Tibial artery (tissue), 4 donors: ENCODE data around the gene GSTA2.
A peak's percentile ranks its signal among the peaks of the same experiment; 100 is the strongest.
"Not testable (repeated sequence)": the region's sequence is repeated elsewhere in the genome, so short reads cannot be mapped to it uniquely, and the experiment has no call there.

Experiments used
- DNase-seq, 2 donors: peaks; one replicate each; pipeline ENCODE4 v3.0.0-alpha.2; 2019
- H3K27ac ChIP-seq, 2 donors: fragments of 200-600 bp; sonication (generic) in 1 of 2; 1 replicate in 1 of 2; 2 replicates in 1 of 2; pipeline ENCODE4 v1.5.1; 2018 to 2019; ENCODE audit warnings: mild to moderate bottlenecking in 1 of 2
- H3K27me3 ChIP-seq, 2 donors: fragments of 200-600 bp; sonication (generic) in 1 of 2; one replicate each; pipeline versions ENCODE4 v1.5.1 to v1.6.0; 2016 to 2019
- H3K36me3 ChIP-seq, 3 donors: fragments of 200-600 bp; sonication (generic) in 2 of 3; one replicate each; pipeline ENCODE4 v1.5.1; 2016 to 2019; ENCODE audit warnings: mild to moderate bottlenecking in 2 of 3
- H3K4me1 ChIP-seq, 4 donors: fragments of 200-600 bp; sonication (generic) in 2 of 4; 1 replicate in 3 of 4; 2 replicates in 1 of 4; pipeline ENCODE4 v1.5.1; 2016 to 2019
- H3K4me3 ChIP-seq, 2 donors: fragments of 200-600 bp; sonication (generic) in 1 of 2; 1 replicate in 1 of 2; 2 replicates in 1 of 2; pipeline ENCODE4 v1.5.1; 2018 to 2019; ENCODE audit warnings: mild to moderate bottlenecking in 2 of 2
- H3K9me3 ChIP-seq, 3 donors: fragments of 200-600 bp; sonication (generic) in 1 of 3; one replicate each; pipeline ENCODE4 v1.5.1; 2016 to 2019
- intact Hi-C: fragments of 100-400 bp; cut with DNase I; formaldehyde crosslinking; loops from one replicate; pipeline ENCODE4 v1.15.0; 2023; ENCODE audit warnings: low total_unique reads
- TF ChIP-seq, protein P1 (sequence below), 2 experiments: fragments of 200-600 bp in 1 of 2; fragments of 450-650 bp in 1 of 2; IDR thresholded peaks; one replicate each; pipeline ENCODE4 v1.5.1; 2017 to 2019; ENCODE audit warnings: antibody characterized with exemption in 2 of 2, mild to moderate bottlenecking in 1 of 2, moderate library complexity in 1 of 2

Gene GSTA2

DNA sequence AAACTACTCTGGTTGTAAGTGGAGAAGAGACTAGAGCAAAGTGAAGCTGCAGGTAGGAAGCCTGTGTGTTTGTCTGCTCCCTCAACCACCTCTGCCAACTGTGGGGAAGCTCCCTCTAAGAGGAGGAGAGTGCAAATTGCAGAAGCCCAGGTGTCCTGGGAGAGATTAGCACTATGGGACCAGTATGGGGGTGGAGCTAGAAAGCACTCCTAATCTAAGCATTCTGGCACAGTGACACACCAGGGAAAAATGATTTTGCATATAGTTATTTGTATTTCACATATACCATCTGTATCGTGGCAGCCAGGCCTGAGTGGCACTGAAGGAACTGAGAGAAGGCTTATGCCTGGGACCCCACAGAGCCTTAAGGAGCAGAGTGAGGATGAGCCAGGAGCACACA is 27.6 kb upstream of the GSTA2 start:
- DNase-seq: no peak
- no peaks in the 10 kb centered on the region for H3K9me3 ChIP-seq
- no peaks in the 10 kb centered on the region for H3K36me3 ChIP-seq
- H3K27me3 ChIP-seq: no peaks in the 10 kb centered on the region
- H3K4me3 ChIP-seq: no peak overlapping the region
- intact Hi-C loops: no loop called here
- no peak overlapping the region for H3K27ac ChIP-seq
- peaks cover 0 to 12% (median 0%) of the 10 kb centered on the region in 4 donors for H3K4me1 ChIP-seq
- TF ChIP-seq, protein P1, sequence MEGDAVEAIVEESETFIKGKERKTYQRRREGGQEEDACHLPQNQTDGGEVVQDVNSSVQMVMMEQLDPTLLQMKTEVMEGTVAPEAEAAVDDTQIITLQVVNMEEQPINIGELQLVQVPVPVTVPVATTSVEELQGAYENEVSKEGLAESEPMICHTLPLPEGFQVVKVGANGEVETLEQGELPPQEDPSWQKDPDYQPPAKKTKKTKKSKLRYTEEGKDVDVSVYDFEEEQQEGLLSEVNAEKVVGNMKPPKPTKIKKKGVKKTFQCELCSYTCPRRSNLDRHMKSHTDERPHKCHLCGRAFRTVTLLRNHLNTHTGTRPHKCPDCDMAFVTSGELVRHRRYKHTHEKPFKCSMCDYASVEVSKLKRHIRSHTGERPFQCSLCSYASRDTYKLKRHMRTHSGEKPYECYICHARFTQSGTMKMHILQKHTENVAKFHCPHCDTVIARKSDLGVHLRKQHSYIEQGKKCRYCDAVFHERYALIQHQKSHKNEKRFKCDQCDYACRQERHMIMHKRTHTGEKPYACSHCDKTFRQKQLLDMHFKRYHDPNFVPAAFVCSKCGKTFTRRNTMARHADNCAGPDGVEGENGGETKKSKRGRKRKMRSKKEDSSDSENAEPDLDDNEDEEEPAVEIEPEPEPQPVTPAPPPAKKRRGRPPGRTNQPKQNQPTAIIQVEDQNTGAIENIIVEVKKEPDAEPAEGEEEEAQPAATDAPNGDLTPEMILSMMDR (IDR thresholded peaks at IDR 0.05): no peak

DNA sequence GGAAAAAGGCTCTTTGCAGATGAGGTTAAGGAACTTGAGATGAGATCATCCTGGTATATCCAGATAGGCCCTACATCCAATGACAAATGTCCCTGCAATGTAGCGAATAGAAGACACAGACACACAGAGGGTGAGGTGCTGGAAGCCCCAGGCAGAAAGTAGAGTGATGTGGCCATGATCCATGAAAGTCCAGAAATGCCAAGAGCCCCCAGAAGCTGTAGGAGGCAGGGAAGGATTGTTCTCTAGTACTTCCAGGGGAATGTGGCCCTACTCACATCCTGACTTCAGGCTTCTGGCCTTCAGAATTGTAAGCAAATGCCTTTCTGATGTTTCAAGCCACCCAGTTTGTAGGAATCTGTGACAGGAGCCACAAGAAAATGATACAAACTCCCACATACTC is 26.4 kb upstream of the GSTA2 start:
- Histone ChIP-seq H3K27ac (peak overlapping the region in 1 of 2 donors; percentile 25), H3K4me1 (peaks cover 0 to 12% (median 0%) of the 10 kb centered on the region in 4 donors)
- DNase-seq, H3K9me3 ChIP-seq, H3K36me3 ChIP-seq, H3K27me3 ChIP-seq, H3K4me3 ChIP-seq, intact Hi-C loops: not testable (repeated sequence)

DNA sequence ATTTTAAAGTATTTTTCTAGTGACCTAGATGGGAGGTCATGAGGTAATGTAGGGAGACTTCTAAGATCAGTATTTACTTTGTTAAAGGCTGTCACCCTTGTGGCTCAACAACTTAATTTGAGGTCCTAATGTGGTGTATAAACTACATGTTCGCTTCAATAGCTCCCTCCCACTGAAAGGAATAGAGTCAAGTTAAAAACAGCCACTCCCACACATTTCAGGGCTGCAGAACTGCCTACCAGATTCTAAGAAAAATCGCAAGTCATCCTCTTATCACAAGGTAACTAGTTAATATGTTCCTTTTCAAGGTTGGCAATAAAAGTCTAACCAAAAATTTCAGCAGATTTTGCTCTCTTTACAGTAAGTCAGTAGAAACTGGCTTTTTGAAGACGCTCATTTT is 25.2 kb upstream of the GSTA2 start:
- TF ChIP-seq, protein P1 (IDR thresholded peaks at IDR 0.05): no peak
- H3K9me3 ChIP-seq: no peaks in the 10 kb centered on the region
- no peak overlapping the region for H3K27ac ChIP-seq
- intact Hi-C loops: no loop called here
- no peaks in the 10 kb centered on the region for H3K27me3 ChIP-seq
- H3K4me3 ChIP-seq: no peak overlapping the region
- peaks cover 0 to 12% (median 0%) of the 10 kb centered on the region in 4 donors for H3K4me1 ChIP-seq
- no peaks in the 10 kb centered on the region for H3K36me3 ChIP-seq
- DNase-seq: no peak

- Histone ChIP-seq H3K4me1 (peaks cover 0 to 12% (median 0%) of the 10 kb centered on the region in 4 donors), H3K27me3 (no peaks in the 10 kb centered on the region), H3K9me3 (no peaks in the 10 kb centered on the region), H3K4me3 (no peak overlapping the region), H3K27ac (no peak overlapping the region), H3K36me3 (no peaks in the 10 kb centered on the region)
- TF ChIP-seq, protein P1 (IDR thresholded peaks at IDR 0.05): no peak
- no peak for DNase-seq
- intact Hi-C loops: no loop called here
Observed at GRCh38 chr6:52787917-52788316, 24.6 kb upstream of the GSTA2 start.

GRCh38 chr6:52786249-52786956 is 23.1 kb upstream of the GSTA2 start:
- DNase-seq: no peak
- H3K27me3 ChIP-seq: no peaks in the 10 kb centered on the region
- no peaks in the 10 kb centered on the region for H3K36me3 ChIP-seq
- no peaks in the 10 kb centered on the region for H3K9me3 ChIP-seq
- intact Hi-C loops: no loop called here
- no peak overlapping the region for H3K27ac ChIP-seq
- TF ChIP-seq, protein P1 (IDR thresholded peaks at IDR 0.05): no peak
- H3K4me3 ChIP-seq: no peak overlapping the region
- H3K4me1 ChIP-seq: peaks cover 0 to 12% (median 0%) of the 10 kb centered on the region in 4 donors

DNA sequence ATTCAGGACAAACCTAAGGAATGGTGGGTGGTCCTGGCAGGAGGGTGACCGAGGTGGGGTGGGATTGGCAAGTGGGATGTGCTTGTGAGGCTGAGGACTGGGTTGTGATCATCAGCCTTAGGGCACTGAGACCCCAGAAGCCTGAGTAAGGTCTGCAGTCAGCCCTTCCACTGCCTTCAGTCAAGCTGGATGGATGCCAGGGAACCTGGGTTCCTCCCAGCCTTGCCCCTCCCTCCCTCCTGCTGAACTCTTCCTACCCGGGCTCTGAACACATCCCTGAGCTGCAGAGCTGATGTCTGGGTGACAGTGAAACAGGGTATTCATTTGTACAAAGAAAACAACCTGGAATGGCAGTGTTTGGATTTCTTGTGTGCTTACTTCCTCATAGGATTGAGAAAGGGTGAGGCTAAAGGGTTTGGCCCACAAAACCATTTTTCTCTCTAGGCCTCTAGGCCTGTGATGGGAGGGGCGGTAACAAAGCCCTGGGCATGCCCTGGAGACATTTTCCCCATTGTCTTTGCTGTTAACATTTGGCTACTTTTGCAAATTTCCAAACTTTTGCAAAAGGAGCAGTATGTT is 19.5 kb upstream of the GSTA2 start:
- H3K4me3 ChIP-seq, H3K9me3 ChIP-seq, H3K4me1 ChIP-seq, DNase-seq, H3K27ac ChIP-seq, intact Hi-C loops, H3K27me3 ChIP-seq, H3K36me3 ChIP-seq: not testable (repeated sequence)

DNA sequence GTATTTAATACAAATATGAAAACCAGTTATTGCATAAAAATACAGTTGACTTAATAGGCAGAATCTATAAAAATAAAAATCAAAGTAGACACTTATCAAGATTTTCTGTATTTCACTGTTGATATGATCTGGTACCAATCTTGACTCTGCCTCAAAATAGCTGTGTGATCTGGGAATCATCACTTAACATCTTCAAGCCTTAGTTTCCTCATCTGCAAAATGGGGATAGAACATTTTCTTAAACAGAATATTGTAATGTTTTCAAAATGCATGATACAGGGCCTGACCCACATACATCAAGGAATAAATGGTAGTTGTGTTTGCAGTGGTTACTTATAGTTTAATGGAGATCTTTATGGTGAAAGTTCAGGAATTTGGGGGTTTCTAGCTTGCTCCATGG is 18.9 kb upstream of the GSTA2 start:
- H3K36me3 ChIP-seq, DNase-seq, intact Hi-C loops: not testable (repeated sequence)

More for the DNA sequence above, 18.9 kb upstream of the GSTA2 start:
- not testable (repeated sequence) for H3K4me1 ChIP-seq, H3K27me3 ChIP-seq, H3K27ac ChIP-seq, H3K4me3 ChIP-seq, H3K9me3 ChIP-seq
